HG02571 (cell line): Measurements from ENCODE around the gene MKRN2.

Source experiments
- ATAC-seq: cut with Tn5 transposase; IDR thresholded peaks from one replicate; pipeline ENCODE4 v1.9.1; 2021; ENCODE audit warnings: mild to moderate bottlenecking, moderate library complexity; ENCODE audit not compliant: unreplicated experiment

Gene MKRN2

DNA sequence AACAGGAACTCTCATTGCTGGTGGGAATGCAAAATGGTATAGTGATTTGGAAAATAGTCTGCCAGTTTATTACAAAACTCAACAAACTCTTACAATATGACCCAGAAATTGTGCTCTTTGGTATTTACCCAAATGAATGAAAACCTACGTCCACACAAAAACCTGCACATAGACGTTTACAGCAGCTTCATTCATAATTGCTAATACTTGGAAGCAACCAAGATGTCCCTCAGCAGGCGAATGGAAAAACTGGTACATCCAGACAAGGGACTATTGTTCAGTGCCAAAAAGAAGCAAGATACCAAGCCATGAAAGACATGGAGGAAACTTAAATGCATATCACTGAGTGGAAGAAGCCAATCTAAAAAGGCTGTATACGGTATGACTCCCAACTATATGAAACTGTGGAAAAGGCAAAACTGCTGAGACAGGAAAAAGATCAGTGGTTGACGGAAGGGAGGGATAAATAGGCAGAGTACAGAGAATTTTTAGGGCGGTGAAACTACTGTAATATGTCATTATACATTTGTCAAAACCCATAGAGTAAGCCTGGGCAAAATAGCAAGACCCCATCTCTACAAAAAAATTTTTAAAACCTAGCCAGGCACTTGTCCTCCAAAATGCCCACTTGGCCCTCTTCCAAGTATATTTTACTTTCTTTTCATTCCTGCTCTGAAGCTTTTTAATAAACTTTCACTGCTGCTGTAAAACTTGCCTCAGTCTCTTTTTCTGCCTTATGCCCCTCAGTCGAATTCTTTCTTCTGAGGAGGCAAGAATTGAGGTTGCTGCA, 6.7 kb upstream of the MKRN2 start:
- ATAC-seq = no peak

DNA sequence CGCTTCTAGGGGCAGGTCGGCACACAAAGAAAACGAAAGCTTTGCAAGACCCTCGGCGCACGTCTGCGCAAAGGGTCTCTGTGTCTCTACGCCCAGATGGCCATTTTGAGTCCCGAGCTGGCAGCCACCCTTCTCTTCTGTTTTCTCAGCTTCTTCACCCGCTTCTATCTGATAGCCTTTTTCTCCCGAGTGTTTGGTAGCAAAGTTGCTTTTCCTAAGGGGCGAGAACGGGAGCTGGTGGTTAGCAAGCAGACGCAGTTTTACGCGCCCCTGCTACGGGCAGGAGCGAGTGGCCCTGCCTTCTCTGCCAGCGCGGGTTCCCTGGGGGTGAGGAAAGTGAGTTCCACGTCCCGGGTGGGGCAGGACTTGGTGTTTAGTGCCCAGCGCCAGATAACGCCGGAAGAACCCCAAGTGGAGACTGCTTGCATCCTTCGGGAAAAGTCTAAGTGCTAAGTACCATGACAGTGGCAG, 2.9 kb upstream of the MKRN2 start:
- ATAC-seq = no peak

DNA sequence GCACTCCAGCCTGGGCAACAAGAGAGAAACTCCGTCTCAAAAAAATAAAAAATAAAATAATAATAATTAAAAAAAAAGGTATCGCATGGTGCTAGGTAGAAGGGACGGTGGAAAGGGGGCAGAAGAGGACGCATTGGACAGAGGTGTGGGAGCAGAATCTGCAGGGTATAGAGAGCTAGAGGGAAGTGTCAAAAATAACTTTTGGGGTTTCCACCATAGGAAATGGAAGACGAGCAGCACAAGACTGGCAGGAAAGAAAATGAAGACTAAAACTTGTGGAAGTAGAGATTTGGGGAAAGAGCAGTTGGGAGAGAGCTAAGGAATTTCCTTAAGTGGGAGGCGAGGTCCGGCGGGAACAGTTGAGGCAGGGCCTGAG, 585 bp upstream of the MKRN2 start:
- ATAC-seq = no peak

DNA sequence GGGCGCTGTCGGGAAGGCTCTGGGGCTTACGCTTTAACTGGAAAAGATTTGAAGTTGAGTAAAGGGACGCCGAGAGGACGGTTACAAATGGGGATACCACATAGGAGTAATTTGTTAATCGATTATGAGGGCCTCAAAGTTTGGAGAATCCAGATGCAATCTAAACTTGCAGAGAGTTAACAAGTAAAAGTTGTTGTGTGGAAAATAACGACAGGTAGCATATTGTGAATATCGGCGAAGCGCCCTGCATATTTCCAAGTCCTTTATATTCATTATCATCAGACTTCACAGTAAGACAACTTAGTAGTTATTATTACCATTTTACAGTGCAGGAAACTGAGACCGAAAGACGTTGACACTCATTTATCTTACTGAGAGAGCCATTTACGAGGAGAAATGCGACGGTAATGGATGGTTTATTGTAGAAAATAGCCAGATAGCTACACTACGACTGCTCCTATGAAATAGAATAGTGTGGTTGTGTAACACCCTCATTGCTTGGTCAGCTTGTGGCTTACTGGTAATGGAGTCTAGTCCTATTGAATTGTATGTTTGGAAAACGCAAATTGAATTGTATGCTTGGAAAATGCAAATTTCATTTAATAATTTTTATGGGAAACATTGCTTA, 700 bp downstream of the MKRN2 start:
- ATAC-seq = no peak

DNA sequence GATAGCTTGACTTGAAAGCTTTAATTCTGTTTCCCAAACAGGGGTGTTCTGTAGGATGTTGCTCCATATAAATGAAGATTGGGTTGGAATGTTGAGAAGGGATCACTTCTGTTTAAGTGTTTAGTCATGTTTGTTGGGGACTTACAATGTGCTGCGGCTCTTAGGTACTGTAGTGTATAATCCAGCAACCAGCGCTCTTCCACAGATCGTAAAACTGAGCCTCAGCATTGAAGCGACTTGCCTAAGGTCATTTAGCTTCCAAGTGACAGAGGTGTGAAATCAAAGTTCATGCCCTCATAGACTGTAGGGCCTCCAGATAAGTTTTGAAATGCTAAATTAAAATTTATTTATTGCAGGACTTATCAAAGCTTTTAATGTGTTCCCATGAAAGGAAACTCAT, 1.8 kb downstream of the MKRN2 start:
- ATAC-seq = no peak

DNA sequence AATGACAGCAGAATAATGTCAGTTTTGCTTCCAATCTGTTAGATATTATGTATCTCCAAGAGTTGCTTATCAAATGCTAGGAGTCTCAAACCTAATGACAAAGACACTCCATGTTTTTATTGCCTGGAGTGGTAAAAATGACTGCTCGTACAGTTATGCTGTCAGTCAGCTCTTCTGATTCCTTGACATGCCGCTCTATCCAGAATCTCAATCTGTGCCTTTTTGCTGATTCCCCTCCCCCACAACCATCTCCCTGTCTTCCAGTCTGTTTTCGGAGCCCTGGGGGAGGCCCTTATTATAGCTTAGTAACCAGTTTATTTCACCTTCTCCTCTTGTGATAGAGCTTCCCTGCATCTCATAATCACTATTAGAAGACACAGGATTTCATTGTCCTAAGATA, 2.6 kb downstream of the MKRN2 start:
- ATAC-seq = no peak

DNA sequence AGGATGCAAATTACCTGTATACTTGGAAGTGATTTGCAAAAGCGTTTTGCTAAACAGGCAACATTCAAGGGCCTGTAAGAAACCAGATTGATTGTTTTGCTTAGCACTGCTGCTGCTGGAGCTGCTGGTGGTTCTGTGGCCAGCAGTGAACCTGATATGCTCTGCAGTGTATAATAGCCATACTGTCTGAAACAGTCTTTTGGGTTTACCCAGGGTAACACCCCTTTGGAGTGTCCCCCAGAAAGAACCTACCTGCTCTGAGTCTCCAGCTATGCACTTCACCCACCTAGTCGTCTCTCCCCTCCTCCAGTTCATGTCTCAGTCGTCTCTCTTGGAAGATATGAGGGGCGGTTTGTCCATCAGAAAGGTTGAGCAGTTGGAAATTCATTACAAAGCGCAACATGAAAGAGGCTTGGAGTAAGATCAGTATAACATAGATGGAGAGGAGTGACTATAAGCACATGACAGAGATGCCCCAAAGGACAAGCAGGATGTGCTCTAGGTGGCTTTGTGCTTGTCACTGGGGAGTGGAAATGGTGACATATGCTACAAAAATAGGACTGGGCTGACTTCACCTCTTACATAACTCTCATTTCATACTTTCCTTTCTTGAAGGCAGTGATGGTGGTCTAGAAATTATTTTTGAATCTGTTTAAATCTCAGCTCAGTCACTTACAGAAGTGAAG, 3.8 kb downstream of the MKRN2 start:
- peak; percentile 39 for ATAC-seq

DNA sequence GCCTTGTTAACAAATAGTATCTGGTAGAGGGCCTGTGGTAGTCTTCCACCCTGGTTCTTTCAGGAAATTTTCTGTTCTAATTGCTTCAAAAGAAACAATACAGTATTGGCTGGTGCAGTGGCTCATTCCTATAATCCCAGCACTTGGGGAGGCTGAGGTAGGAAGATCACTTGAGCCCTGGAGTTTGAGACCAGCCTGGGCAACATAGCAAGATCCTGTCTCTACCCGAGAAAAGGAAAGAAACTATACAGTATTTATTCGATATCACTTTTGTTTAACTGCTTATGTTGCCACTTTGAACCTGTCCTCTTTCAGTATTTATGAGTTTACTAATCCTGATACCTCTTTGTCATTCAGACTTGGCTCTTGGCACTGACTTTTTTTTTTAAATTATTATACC, 4.5 kb downstream of the MKRN2 start:
- no peak for ATAC-seq

DNA sequence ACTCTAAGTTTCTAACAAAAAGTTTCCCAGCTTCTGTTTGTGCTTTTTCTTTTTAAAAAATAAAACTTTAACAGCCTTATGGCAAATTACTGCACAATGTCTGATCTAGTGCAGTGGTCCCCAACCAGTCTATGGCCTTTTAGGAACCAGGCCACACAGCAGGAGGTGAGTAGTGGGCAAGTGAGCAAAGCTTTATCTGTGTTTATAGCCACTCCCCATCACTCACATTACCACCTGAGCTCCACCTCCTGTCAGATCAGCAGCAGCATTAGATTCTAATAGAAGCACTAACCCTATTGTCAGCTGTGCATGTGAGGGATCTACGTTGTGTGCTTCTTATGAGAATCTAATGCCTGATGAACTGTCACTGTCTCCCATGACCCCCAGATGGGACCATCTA, 5.6 kb downstream of the MKRN2 start:
- no peak for ATAC-seq

DNA sequence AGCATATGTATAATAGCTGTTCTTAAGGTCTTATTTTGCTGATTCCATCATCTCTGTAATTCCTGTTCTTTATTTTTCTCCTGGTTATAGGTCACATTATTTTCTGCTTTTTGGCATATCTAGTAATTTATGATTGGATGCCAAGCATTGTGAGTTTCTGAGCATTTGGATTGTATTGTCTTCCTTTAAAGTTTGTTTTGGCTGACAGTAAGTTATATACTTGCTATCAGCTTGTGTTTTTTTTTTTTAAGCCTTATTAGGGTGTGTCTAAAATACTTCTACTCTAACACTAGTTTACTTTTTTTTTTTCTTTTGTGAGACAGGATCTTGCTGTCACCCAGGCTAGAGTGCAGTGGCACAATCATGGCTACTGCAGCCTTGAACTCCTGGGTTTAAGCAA, 10.1 kb downstream of the MKRN2 start:
- no peak for ATAC-seq

DNA sequence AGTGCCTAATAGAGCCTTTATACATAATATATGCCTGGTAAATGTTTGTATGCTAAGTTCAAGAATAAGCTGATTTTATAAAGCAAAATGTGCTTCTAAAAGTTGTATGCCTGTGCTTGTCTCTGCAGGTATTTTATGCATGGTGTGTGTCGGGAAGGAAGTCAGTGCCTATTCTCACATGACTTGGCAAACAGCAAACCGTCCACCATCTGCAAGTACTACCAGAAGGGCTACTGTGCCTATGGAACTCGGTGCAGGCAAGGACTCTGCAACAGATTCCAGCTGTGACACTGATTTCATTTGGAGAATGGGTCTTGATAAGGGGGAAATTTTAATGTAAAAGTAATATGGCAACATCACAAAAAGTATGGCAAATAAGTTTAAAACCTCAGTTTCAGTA, 11.9 kb downstream of the MKRN2 start:
- no peak for ATAC-seq

DNA sequence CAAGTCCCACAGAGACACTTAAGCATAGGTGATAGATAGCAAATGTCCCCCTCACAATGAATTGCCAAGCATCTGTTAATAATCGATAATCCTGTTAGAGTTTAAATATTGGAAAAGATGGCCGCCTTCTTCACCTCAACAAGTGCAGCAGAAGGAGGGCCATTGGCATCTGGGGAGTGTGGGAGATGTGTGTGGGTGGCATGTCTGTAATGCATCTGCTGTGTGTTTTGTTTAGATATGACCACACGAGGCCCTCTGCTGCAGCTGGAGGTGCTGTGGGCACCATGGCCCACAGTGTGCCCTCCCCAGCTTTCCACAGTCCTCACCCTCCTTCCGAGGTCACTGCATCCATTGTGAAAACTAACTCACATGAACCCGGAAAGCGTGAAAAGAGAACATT, 12.9 kb downstream of the MKRN2 start:
- ATAC-seq = no peak

DNA sequence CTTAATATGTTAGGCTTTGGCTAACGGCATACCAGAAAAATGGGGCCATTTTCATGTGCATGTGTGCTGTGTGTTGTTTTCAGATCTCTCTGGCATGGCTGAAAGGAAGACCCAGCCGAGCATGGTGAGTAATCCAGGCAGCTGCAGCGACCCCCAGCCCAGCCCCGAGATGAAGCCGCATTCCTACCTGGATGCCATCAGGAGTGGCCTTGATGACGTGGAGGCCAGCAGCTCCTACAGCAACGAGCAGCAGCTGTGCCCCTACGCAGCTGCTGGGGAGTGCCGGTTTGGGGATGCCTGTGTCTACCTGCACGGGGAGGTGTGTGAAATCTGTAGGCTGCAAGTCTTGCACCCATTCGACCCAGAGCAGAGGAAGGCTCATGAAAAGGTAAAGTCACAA, 15.1 kb downstream of the MKRN2 start:
- ATAC-seq = no peak

DNA sequence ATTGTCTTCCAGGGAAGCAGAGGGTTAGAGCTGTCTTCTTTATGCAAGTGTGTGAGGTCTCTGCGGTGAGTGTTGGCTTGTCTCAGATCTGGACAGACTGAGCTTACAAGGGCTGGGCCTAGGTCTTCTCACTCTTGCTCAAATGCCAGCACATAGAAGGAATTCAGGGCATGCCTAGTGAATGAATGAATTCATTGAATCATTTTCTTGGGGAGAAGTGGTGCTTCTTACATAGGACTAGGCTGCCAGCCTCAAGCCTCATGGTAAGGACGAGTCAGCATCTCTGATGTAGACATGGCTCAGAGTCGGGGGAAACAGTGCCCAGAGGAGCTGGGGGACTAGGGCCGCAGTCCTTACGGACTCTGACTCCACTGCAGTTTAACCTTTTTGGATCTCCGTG, 17.2 kb downstream of the MKRN2 start:
- no peak for ATAC-seq

DNA sequence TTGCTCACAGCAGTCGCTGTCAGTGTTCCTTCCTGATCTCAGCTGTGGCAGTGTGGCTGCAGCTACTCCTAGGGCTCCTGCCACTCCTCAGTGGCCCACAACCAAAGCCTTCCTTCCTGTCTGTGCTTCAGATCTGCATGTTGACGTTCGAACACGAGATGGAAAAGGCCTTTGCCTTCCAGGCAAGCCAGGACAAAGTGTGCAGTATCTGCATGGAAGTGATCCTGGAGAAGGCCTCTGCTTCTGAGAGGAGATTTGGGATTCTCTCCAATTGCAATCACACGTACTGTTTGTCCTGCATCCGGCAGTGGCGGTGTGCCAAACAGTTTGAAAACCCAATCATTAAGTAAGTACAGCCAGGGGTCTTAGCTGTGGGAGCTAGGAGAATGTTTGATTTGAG, 17.8 kb downstream of the MKRN2 start:
- ATAC-seq = no peak

DNA sequence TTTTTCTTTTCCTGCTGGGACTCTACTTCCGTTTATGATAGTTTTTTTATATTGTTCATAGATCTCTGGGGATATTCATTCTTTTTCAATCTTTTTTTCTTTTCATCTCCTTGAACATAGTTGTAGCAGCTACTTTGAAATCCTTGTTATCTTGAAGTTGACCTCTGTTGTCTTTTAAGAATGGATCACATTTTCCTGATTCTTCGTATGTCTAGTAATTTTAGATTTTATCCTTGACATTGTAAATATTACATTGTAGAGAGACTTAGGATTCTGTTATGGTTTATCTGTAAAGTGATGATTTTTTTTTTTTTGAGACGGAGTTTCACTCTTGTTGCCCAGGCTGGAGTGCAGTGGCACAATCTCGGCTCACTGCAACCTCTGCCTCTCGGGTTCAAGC, 20.5 kb downstream of the MKRN2 start:
- ATAC-seq = no peak

DNA sequence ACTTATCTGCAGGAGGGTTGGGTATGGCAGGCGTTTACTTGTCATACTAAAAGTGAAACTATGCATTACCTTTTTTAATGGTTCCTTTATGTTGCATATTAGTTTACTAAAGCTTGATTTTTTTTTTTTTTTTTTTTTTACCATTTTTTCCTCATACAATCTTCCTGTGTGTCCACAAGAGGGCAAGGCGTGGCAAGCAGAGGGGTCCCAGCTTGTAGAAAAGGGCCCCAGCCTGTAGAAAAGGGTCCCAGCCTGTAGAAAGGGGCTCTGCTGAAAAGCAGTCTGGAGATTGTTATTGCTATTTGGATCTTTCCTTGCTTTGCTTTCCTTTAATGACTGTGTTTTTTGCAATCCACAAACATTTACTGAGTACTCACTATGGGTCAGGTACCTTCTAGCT, 21.9 kb downstream of the MKRN2 start:
- ATAC-seq = no peak

DNA sequence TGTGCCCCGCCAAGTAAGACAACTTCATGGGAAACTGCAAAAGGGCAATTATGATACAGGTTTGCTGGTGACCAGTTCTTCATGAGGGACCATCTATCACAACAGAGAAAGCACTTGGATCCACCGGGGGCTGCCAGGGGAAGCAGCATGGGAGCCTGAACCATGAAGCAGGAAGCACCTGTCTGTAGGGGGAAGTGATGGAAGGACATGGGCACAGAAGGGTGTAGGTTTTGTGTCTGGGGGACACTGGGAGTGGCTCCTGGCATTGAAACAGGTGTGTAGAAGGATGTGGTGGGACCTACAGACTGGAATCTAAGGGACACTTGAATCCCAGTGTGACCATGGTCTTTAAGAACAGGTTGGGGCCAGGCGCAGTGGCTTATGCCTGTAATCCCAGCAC, 22.6 kb downstream of the MKRN2 start:
- ATAC-seq = no peak

DNA sequence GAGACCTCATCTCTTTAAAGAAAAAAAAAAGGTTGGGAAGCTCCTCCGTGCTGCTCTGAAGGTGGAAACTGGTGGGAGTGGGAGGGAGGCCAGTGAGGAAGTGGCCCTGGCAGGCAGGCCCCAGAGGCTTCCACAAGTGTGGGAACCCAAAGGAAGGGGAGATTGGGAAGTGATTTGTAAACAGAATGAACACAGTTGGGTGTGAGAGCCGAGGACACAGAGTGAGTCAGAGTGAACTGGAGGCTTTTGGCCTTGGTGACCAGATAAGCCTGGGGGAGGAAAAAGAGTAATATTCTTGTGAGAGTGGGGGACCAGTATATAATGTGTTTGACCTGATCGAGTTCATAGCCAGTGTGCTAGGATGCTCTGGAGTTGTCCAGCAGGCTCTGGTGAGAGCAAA, 23.0 kb downstream of the MKRN2 start:
- no peak for ATAC-seq

DNA sequence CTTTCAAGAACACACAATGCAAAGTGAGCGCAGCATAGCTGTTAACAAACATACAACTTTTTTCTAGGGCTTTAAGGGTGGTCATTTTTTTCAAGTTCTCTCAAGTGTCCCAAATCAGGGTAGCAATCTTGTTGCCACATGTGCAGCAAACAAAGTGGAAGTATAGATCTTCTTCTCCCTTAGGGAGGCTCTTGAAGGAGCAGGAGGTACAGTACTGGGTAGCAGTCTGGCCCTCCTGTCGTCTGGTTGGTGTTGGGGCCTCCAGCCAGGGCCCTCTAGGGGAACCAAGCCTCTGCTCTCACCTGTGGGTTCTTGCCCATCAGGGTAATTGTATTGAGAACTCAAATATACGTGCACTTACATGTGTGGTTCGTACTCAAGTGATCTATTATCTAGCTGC, 25.8 kb downstream of the MKRN2 start:
- ATAC-seq = no peak

DNA sequence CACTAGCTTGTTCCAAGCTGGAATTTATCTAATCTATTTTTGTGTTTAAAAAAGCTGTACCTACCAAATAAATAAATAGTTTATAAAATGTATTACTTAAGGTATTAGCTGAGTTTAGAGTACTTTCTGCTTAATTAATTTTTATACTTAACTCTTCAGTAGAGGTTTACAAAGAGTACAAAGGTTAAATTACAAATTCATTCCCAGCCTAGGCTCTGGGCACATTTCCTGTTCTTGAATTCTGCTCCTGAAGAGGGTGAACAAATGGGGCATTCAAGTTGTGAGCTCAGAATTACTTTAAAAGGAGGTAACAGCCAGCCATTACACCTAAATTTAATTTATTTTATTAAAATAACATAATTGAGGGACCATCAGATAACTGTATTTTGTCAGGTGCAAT, 26.4 kb downstream of the MKRN2 start:
- ATAC-seq = no peak

DNA sequence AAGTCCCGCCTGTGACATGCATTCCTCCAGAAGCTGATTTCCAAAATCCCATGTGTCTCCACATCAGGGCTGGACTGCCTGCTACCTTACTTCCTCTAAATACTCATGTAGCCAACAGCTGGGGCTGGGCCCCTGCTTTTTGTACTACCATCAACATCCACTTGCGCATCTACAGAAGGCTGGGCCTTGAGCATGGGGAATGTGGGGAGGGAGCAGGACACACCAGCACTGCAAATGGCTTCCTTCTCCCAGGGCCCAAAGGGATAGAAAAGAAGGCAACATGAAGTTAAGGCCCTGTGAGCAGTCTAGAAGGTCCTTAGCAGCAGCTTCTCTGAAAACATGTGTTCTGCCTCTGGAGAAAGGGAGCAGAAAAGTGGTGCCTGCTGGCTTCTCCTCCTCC, 27.2 kb downstream of the MKRN2 start:
- ATAC-seq = no peak
